Stomach (tissue), 9 donors: ENCODE results near the gene DLG2. TPM values are rescaled to one million over a fixed set of nuclear protein-coding genes. Genes with fewer than 3 reads are reported as not detected.
A peak's percentile ranks its signal among the peaks of the same experiment; 100 is the strongest.

ENCODE experiments used
- DNase-seq, 2 donors: peaks; one replicate each; pipeline versions ENCODE4 v3.0.0 to v3.0.0-alpha.2; 2013 to 2019
- H3K27ac ChIP-seq, 5 donors: fragments of 200-600 bp in 4 of 5; sonication (generic) in 4 of 5; one replicate each; pipeline ENCODE4 v1.5.1; 2013 to 2019; ENCODE audit warnings: mild to moderate bottlenecking in 1 of 5, moderate library complexity in 1 of 5
- H3K27me3 ChIP-seq, 3 donors: fragments of 200-600 bp; sonication (generic); one replicate each; pipeline ENCODE4 v1.5.1; 2017 to 2019; ENCODE audit warnings: mixed run types in 1 of 3
- H3K36me3 ChIP-seq, 4 donors: fragments of 200-600 bp; sonication (generic); 1 replicate in 3 of 4; 2 replicates in 1 of 4; pipeline ENCODE4 v1.5.1; 2016 to 2019
- H3K4me1 ChIP-seq, 4 donors: fragments of 200-600 bp; sonication (generic); one replicate each; pipeline ENCODE4 v1.5.1; 2016 to 2019
- H3K4me3 ChIP-seq, 4 donors: fragments of 200-600 bp; sonication (generic) in 3 of 4; one replicate each; pipeline ENCODE4 v1.5.1; 2016 to 2019; ENCODE audit warnings: mild to moderate bottlenecking in 1 of 4
- H3K9me3 ChIP-seq, 4 donors: fragments of 200-600 bp; sonication (generic); one replicate each; pipeline ENCODE4 v1.5.1; 2016 to 2019
- CTCF ChIP-seq, 7 experiments: fragments of 450-650 bp in 4 of 7; fragments of 200-600 bp in 3 of 7; sonication (generic) in 3 of 7; IDR thresholded peaks; one replicate each; pipeline ENCODE4 v1.5.1; 2016 to 2019; ENCODE audit warnings: antibody characterized with exemption in 7 of 7, control low read depth in 2 of 7, mild to moderate bottlenecking in 1 of 7
- EP300 ChIP-seq: sonication (generic); formaldehyde crosslinking; IDR thresholded peaks from one replicate; pipeline ENCODE4 v1.6.1; 2017; ENCODE audit warnings: antibody characterized with exemption
- POLR2A ChIP-seq, 4 donors: fragments of 450-650 bp; IDR thresholded peaks; one replicate each; pipeline ENCODE4 v1.6.1; 2016; ENCODE audit warnings: antibody characterized with exemption in 4 of 4, control low read depth in 2 of 4, mild to moderate bottlenecking in 1 of 4, moderate library complexity in 1 of 4
- POLR2AphosphoS5 ChIP-seq, 3 donors: sonication (generic); formaldehyde crosslinking; IDR thresholded peaks; one replicate each; pipeline ENCODE4 v1.6.1; 2016; ENCODE audit warnings: antibody characterized with exemption in 3 of 3
- WGBS, 5 donors: extraction: QIAGEN DNeasy Blood & Tissue Kit in 3 of 5; methylation state at CpG; one replicate each; pipeline versions ENCODE4 v1.1.5 to v1.1.7; 2013 to 2018; 5-methylcytosine and 5-hydroxymethylcytosine counted together
- intact Hi-C: fragments of 100-400 bp; cut with DNase I; formaldehyde crosslinking; loops from one replicate; pipeline ENCODE4 v1.15.1; 2023; ENCODE audit warnings: low total_unique reads
- polyA plus RNA-seq, 3 donors: library from polyadenylated mRNA; stranded (reverse); fragments of 200-250 nt; gene quantifications; one replicate each; pipeline ENCODE4 v1.2.3, GENCODE V29; 2013
- total RNA-seq, 5 donors: library from RNA; depleted of rRNA; stranded (reverse); fragments of >200 nt; gene quantifications; one replicate each; pipeline versions ENCODE4 v1.1.0 to v1.2.3, GENCODE V29; 2014 to 2016
- donor health status: healthy with polysubstance abuse.
- donor health status: Bipolar disorder and iron deficiency.
- donor health status: healthy.

DLG2 gene
- total and polyA plus RNA-seq, 8 donors, result 1.3 to 19.1 (median 3.5) TPM

- no peaks in the 10 kb centered on the region for H3K9me3 ChIP-seq
- H3K4me1 ChIP-seq, result no peaks in the 10 kb centered on the region
- intact Hi-C loops, result no loop called here
- H3K27ac ChIP-seq, result no peak overlapping the region
- no peaks in the 10 kb centered on the region for H3K36me3 ChIP-seq
- no peaks in the 10 kb centered on the region for H3K27me3 ChIP-seq
- no peak for TF ChIP-seq POLR2AphosphoS5 (IDR thresholded peaks at IDR 0.05)
- no peak for TF ChIP-seq CTCF (IDR thresholded peaks at IDR 0.05)
- DNase-seq, result no peak
- no peak overlapping the region for H3K4me3 ChIP-seq
Measured at GRCh38 chr11:84144531-84144930, 1482.6 kb downstream of the DLG2 start.

- H3K27ac ChIP-seq, result no peak overlapping the region
- WGBS, 5 donors, result 85 to 93% (median 85%) methylated on average over 3 of the region's 3 CpGs
Measured at GRCh38 chr11:84142411-84142810, 1484.7 kb downstream of the DLG2 start.

GRCh38 chr11:84140386-84141169 lies 1486.6 kb downstream of the DLG2 start:
- no peak for TF ChIP-seq POLR2A (IDR thresholded peaks at IDR 0.05)
- TF ChIP-seq POLR2AphosphoS5 (IDR thresholded peaks at IDR 0.05), result no peak
- no peak for TF ChIP-seq CTCF (IDR thresholded peaks at IDR 0.05)
- TF ChIP-seq EP300, result no peak
- no peaks in the 10 kb centered on the region for H3K27me3 ChIP-seq
- peak in 1 of 2 donors; percentile 12 for DNase-seq
- no peak overlapping the region for H3K4me3 ChIP-seq
- H3K4me1 ChIP-seq, result no peaks in the 10 kb centered on the region
- H3K27ac ChIP-seq, result no peak overlapping the region
- H3K9me3 ChIP-seq, result no peaks in the 10 kb centered on the region
- 26 to 40% (median 31%) methylated on average over 4 of the region's 4 CpGs for WGBS, 5 donors
- intact Hi-C loops, result no loop called here
- no peaks in the 10 kb centered on the region for H3K36me3 ChIP-seq

More at GRCh38 chr11:84142411-84142810, 1484.7 kb downstream of the DLG2 start:
- no peak for DNase-seq
- no peaks in the 10 kb centered on the region for H3K27me3 ChIP-seq
- no peak overlapping the region for H3K4me3 ChIP-seq
- H3K4me1 ChIP-seq, result no peaks in the 10 kb centered on the region
- H3K9me3 ChIP-seq, result no peaks in the 10 kb centered on the region
- intact Hi-C loops, result no loop called here
- TF ChIP-seq EP300 (no peak), CTCF (IDR thresholded peaks at IDR 0.05) (no peak), POLR2AphosphoS5 (IDR thresholded peaks at IDR 0.05) (no peak), POLR2A (IDR thresholded peaks at IDR 0.05) (no peak)
- H3K36me3 ChIP-seq, result no peaks in the 10 kb centered on the region

- H3K27ac ChIP-seq, result no peak overlapping the region
- H3K27me3 ChIP-seq, result no peaks in the 10 kb centered on the region
- H3K9me3 ChIP-seq, result no peaks in the 10 kb centered on the region
- no peaks in the 10 kb centered on the region for H3K36me3 ChIP-seq
- no peaks in the 10 kb centered on the region for H3K4me1 ChIP-seq
- intact Hi-C loops, result no loop called here
- no peak overlapping the region for H3K4me3 ChIP-seq
- TF ChIP-seq POLR2A (IDR thresholded peaks at IDR 0.05), result no peak
- TF ChIP-seq EP300, result no peak
- no peak for TF ChIP-seq POLR2AphosphoS5 (IDR thresholded peaks at IDR 0.05)
- TF ChIP-seq CTCF (IDR thresholded peaks at IDR 0.05), result no peak
- DNase-seq, result no peak
Measured at GRCh38 chr11:84137960-84138359, 1489.2 kb downstream of the DLG2 start.
